ENCODE measurements around the gene DNAH10.

Gene DNAH10

GRCh38 chr12:123761841-123762714 lies at the start of gene DNAH10:
DNAH10 (plus strand) TSS chr12:123762301; CDS start chr12:123762337, 36 bp downstream.
- no peaks in the 10 kb centered on the region for H3F3A ChIP-seq (ENCODE audit: low read depth)
- TF ChIP-seq EZH2phosphoT487 (IDR thresholded peaks at IDR 0.05; ENCODE audit: borderline replicate concordance) = no peak
- no peak for TF ChIP-seq CTCF (conservative IDR thresholded peaks at IDR 0.05; ENCODE audit: low read length)
- H3K27me3 ChIP-seq (ENCODE audit: insufficient read depth, low read length, poor library complexity, severe bottlenecking) = no peaks in the 10 kb centered on the region
- H3K4me1 ChIP-seq (ENCODE audit: insufficient read depth, low read length, poor library complexity, severe bottlenecking) = no peaks in the 10 kb centered on the region
- no peak within 1 kb of the TSS for H3K4me2 ChIP-seq (ENCODE audit: low read depth, low read length, poor library complexity, severe bottlenecking)
- H4K20me1 ChIP-seq (ENCODE audit: insufficient read depth, low read length, poor library complexity, severe bottlenecking) = no peaks in the 10 kb centered on the region
- H3K79me2 ChIP-seq (ENCODE audit: insufficient read depth, low read length) = no peaks in the 10 kb centered on the region
- no peak within 1 kb of the TSS for H2AFZ ChIP-seq (ENCODE audit: low read length)
- H3K9me3 ChIP-seq (ENCODE audit: insufficient read depth, low read depth, low read length) = no peaks in the 10 kb centered on the region
- H3K36me3 ChIP-seq (ENCODE audit: insufficient read depth, low read length) = no peaks in the 10 kb centered on the region
- H3K4me3 ChIP-seq (ENCODE audit: low read length, poor library complexity, severe bottlenecking) = no peak within 1 kb of the TSS
- H3K9me2 ChIP-seq (replicated peaks; ENCODE audit: low read depth, low read length) = no peaks in the 10 kb centered on the region
- H3K9ac ChIP-seq (ENCODE audit: low read depth, low read length, poor library complexity, severe bottlenecking) = no peak within 1 kb of the TSS

- Histone ChIP-seq H3K9me3 (ENCODE audit: insufficient read depth, low read depth, low read length) (no peaks in the 10 kb centered on the region), H3K9ac (ENCODE audit: low read depth, low read length, poor library complexity, severe bottlenecking) (peak overlapping the region; percentile 90), H3K4me2 (ENCODE audit: low read depth, low read length, poor library complexity, severe bottlenecking) (peak overlapping the region; percentile 83), H3K4me1 (ENCODE audit: insufficient read depth, low read length, poor library complexity, severe bottlenecking) (peaks cover 27% of the 10 kb centered on the region), H3K27me3 (ENCODE audit: insufficient read depth, low read length, poor library complexity, severe bottlenecking) (no peaks in the 10 kb centered on the region), H2AFZ (ENCODE audit: low read length) (peak overlapping the region; percentile 85), H3K4me3 (ENCODE audit: low read length, poor library complexity, severe bottlenecking) (peak overlapping the region; percentile 93), H3K9me2 (replicated peaks; ENCODE audit: low read depth, low read length) (no peaks in the 10 kb centered on the region), H3K36me3 (ENCODE audit: insufficient read depth, low read length) (no peaks in the 10 kb centered on the region), H4K20me1 (ENCODE audit: insufficient read depth, low read length, poor library complexity, severe bottlenecking) (peaks cover 25% of the 10 kb centered on the region), H3K79me2 (ENCODE audit: insufficient read depth, low read length) (peaks cover 31% of the 10 kb centered on the region), H3F3A (ENCODE audit: low read depth) (no peaks in the 10 kb centered on the region)
- TF ChIP-seq CTCF (conservative IDR thresholded peaks at IDR 0.05; ENCODE audit: low read length) = no peak
- TF ChIP-seq EZH2phosphoT487 (IDR thresholded peaks at IDR 0.05; ENCODE audit: borderline replicate concordance) = no peak
Measured at GRCh38 chr12:123712780-123713319, 49.3 kb upstream of the DNAH10 start.

GRCh38 chr12:123713398-123713797 lies 48.7 kb upstream of the DNAH10 start:
- H3K9ac ChIP-seq (ENCODE audit: low read depth, low read length, poor library complexity, severe bottlenecking) = peak overlapping the region; percentile 90
- H3K79me2 ChIP-seq (ENCODE audit: insufficient read depth, low read length) = peaks cover 31% of the 10 kb centered on the region

More at GRCh38 chr12:123713398-123713797, 48.7 kb upstream of the DNAH10 start:
- Histone ChIP-seq H3K4me3 (ENCODE audit: low read length, poor library complexity, severe bottlenecking) (peak overlapping the region; percentile 93), H3K36me3 (ENCODE audit: insufficient read depth, low read length) (no peaks in the 10 kb centered on the region), H4K20me1 (ENCODE audit: insufficient read depth, low read length, poor library complexity, severe bottlenecking) (peaks cover 25% of the 10 kb centered on the region), H3F3A (ENCODE audit: low read depth) (no peaks in the 10 kb centered on the region), H3K9me3 (ENCODE audit: insufficient read depth, low read depth, low read length) (no peaks in the 10 kb centered on the region), H3K4me1 (ENCODE audit: insufficient read depth, low read length, poor library complexity, severe bottlenecking) (peaks cover 27% of the 10 kb centered on the region), H2AFZ (ENCODE audit: low read length) (no peak overlapping the region), H3K4me2 (ENCODE audit: low read depth, low read length, poor library complexity, severe bottlenecking) (peak overlapping the region; percentile 83), H3K9me2 (replicated peaks; ENCODE audit: low read depth, low read length) (no peaks in the 10 kb centered on the region), H3K27me3 (ENCODE audit: insufficient read depth, low read length, poor library complexity, severe bottlenecking) (no peaks in the 10 kb centered on the region)
- TF ChIP-seq CTCF (conservative IDR thresholded peaks at IDR 0.05; ENCODE audit: low read length) (no peak), EZH2phosphoT487 (IDR thresholded peaks at IDR 0.05; ENCODE audit: borderline replicate concordance) (no peak)

Measured in Loucy (cell line).